ENCODE measurements around the gene IL1R1.

IL1R1 gene

GRCh38 chr2:102177814-102178478, 35.4 kb downstream of the IL1R1 start:
- DNase-seq, result no peak

- no peak for DNase-seq
Observed at GRCh38 chr2:102179061-102179460, 36.5 kb downstream of the IL1R1 start.

- DNase-seq, result no peak
Observed at GRCh38 chr2:102179788-102180686, 37.5 kb downstream of the IL1R1 start.

DNA sequence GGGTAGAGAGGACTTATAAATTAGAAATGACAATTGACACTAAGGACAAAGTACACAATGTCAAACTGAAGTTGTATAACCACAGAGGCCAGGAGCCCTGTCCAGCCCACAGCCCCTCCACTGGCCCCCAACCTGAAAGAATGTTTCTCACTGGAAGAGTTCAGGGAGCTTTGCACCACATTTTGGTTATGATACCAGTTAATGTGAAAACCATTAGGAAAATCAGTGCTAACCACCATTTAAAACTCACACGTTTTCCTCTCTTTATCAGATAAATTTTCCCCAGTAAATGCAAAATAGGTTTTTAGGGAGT, 38.1 kb downstream of the IL1R1 start:
- DNase-seq, result no peak

- DNase-seq, result no peak
Observed at GRCh38 chr2:102181376-102181775, 38.8 kb downstream of the IL1R1 start.

GRCh38 chr2:102181919-102182635, 39.5 kb downstream of the IL1R1 start:
- DNase-seq, result no peak

DNA sequence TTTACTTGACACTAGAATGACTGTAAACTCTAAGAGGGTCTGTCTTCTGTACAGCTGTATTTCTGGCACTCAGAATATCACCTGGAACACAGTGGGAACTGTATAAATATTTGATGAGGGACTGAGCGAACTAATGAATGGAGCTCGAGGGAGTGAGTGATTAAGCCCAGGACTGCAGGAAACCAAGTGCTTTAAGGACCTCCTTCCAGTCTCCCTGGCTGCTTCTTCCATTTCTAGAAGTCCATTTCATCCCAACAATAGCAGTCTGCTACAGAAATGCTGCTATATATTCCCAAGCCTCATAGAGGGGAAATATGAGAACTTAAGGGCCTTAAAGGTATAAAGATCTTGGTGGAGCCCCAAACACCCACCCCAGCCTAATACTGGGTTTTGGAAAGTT, 41.5 kb downstream of the IL1R1 start:
- DNase-seq, result no peak

- no peak for DNase-seq
Observed at GRCh38 chr2:102184568-102184967, 42.0 kb downstream of the IL1R1 start.

- DNase-seq, result no peak
Observed at GRCh38 chr2:102185347-102185746, 42.8 kb downstream of the IL1R1 start.

- no peak for DNase-seq
Observed at GRCh38 chr2:102186791-102187495, 44.4 kb downstream of the IL1R1 start, which contains the start of gene IL1RL2. TSS of gene IL1RL2 (plus strand) at chr2:102187023. CDS start at chr2:102187868, 845 bp downstream.

- DNase-seq, result no peak
Observed at GRCh38 chr2:102187496-102188150, 45.1 kb downstream of the IL1R1 start.

- DNase-seq, result no peak
Observed at GRCh38 chr2:102190430-102191107, 48.0 kb downstream of the IL1R1 start.

GRCh38 chr2:102191501-102191900, 49.0 kb downstream of the IL1R1 start:
- DNase-seq, result no peak

DNA sequence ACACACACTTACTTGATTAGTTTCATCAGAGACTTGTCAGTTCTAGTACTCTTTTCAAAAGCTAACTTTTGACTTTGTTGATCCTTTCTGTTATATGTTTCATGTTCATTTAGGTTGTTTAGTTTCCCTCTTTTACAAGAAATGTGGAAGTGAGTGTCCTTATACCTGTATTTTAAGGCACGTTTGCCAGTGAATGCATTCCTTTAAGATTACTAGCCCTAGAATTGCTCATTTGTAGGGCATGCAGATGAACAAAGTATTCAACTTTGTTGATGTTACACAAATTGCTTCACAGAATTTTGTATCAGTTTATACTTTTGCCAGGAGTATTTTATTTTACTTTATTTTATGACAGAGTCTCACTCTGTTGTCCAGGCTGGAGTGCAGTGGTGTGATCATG, 50.5 kb downstream of the IL1R1 start:
- no peak for DNase-seq

DNA sequence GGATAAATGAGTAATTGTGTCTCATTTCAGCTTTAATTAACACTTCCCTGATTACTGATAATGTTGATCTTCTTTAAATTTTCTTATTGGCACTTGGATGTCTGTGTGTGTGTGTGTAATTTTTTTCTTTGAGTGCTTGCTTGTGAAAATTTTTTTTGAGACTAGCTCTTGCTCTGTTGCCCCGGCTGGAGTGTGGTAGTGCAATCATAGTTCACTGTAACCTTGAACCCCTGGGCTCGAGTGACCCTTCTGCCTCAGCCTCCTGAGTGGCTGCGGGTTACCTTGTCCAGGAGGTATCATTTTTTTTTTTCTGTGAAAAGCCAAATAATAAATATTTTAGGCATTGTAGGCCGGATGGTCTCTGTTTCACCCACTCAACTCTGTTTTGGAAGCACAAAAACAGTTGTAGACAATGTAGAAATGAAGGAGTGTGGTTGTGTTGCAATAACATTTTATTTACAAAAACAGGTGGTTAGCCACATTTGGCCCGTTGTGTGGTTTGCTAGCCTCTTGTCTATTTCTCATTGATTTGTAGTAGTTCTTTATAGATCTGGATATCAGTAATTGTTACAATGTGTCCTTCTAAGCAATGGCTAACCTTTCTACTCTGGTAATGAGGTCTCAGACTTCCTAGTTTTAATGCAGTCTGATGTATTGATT, 52.2 kb downstream of the IL1R1 start:
- no peak for DNase-seq

DNA sequence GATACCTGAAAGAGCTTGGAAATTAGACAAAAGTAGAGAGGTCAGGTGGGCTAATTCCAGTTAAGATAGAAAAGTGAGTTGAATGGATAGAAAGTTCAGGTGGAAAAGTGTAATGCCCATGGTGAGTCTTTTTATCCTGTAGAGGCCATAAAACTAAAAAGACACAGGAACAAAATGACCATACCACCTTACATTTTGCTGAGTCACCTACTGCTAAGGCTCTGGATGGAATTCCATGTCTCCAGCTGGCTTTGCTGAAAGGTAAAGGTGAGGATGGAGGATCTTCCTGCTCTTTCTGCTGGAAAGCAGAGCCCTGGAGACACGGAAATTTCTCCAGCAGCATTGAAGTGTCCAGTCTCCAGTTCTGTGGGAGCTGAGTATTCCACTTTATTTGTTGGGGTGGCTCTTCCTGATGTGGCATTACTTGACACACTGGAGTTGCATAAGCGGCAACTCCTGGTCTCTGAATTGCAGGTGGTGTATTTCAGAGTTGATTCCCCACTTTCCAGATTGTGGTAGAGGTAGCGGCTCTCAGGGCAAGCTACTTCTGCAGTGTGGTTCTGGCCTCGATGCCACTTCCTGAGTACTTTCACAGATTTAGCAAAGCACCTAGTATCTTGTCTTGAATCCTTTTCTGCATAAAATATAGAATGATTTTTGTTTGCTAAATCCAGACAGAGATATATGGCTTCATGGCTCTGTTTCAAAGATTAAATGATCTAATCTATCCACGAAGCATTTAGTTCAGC, 55.0 kb downstream of the IL1R1 start:
- DNase-seq, result no peak

- no peak for DNase-seq
Observed at GRCh38 chr2:102200539-102200938, 58.0 kb downstream of the IL1R1 start.

DNA sequence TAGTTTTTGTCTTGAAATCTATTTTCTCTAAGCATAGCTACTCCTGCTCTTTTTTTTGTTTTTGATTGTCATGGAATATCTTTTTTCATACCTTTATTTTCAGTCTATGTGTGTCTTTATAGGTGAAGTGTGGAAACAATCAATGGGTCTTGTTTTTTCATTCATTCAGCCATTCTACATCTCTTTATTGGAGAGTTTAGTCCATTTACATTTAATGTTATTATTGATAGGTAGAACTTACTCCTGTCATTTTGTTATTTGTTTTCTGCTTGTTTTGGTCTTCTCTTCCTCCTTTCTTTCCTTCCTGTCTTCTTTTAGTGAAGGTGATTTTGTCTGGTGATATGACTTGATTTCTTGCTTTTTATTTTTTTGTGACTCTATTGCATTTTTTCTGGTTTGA, 62.1 kb downstream of the IL1R1 start:
- DNase-seq, result no peak

GRCh38 chr2:102206666-102207341, 64.3 kb downstream of the IL1R1 start:
- DNase-seq, result no peak

DNA sequence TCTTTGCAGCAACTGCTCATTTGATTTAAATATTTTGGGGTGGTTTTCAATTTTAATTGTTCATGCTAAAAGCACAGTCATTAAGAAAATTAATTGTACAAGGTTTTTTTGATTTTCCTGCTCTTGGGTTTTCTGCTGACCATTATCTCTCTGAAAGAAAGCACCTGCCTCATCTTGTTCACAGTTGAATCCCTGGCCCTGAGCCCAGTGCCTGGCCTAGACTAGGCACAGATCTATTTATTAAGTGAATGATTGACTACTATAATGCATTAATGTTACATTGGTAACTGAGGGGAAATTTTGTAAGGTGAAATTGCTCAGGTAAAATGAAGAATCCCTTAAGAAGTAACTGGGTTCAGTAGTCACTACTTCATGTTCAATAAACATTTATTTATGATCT, 66.2 kb downstream of the IL1R1 start:
- no peak for DNase-seq
